ENCODE data around the gene NEK11.
"Not testable (repeated sequence)": the region's sequence is repeated elsewhere in the genome, so short reads cannot be mapped to it uniquely, and the experiment has no call there.

The NEK11 gene

GRCh38 chr3:131026321-131027151 is at the start of gene NEK11, which contains the start of gene ASTE1:
NEK11 (plus strand) TSS chr3:131026877; CDS start chr3:131029709, 2,832 bp downstream.
ASTE1 (minus strand) TSS chr3:131026825; CDS start chr3:131025306, 1,519 bp downstream.
- peak; percentile 86 to 92 for DNase-seq

- DNase-seq: no peak
Measured at GRCh38 chr3:130979117-130979516, 47.6 kb upstream of the NEK11 start.

- DNase-seq: no peak
Measured at GRCh38 chr3:130981469-130981868, 45.2 kb upstream of the NEK11 start.

GRCh38 chr3:130990282-130990681 is 36.4 kb upstream of the NEK11 start:
- DNase-seq: no peak

- DNase-seq: no peak
Measured at GRCh38 chr3:130991126-130991525, 35.6 kb upstream of the NEK11 start.

GRCh38 chr3:130992344-130992743 is 34.3 kb upstream of the NEK11 start:
- peak; percentile 7 to 19 for DNase-seq

GRCh38 chr3:130997289-130997688 is 29.4 kb upstream of the NEK11 start:
- DNase-seq: no peak

GRCh38 chr3:131001071-131001470 is 25.6 kb upstream of the NEK11 start:
- no peak for DNase-seq

GRCh38 chr3:131004603-131005002 is 22.1 kb upstream of the NEK11 start:
- no peak for DNase-seq

GRCh38 chr3:131007256-131007655 is 19.4 kb upstream of the NEK11 start:
- no peak for DNase-seq

- DNase-seq: no peak
Measured at GRCh38 chr3:131007782-131008181, 18.9 kb upstream of the NEK11 start.

- DNase-seq: no peak
Measured at GRCh38 chr3:131008326-131008725, 18.4 kb upstream of the NEK11 start.

- no peak for DNase-seq
Measured at GRCh38 chr3:131009698-131010097, 17.0 kb upstream of the NEK11 start.

- DNase-seq: no peak
Measured at GRCh38 chr3:131018970-131019369, 7.7 kb upstream of the NEK11 start.

- DNase-seq: no peak
Measured at GRCh38 chr3:131020122-131020693, 6.5 kb upstream of the NEK11 start.

GRCh38 chr3:131025539-131025938 is 1.1 kb upstream of the NEK11 start:
- DNase-seq: no peak

- DNase-seq: no peak
Measured at GRCh38 chr3:131028844-131029243, 2.2 kb downstream of the NEK11 start.

GRCh38 chr3:131031660-131032059 is 5.0 kb downstream of the NEK11 start:
- no peak for DNase-seq

GRCh38 chr3:131033480-131034080 is 6.9 kb downstream of the NEK11 start:
- DNase-seq: peak; percentile 7 to 18

GRCh38 chr3:131036200-131036816 is 9.6 kb downstream of the NEK11 start:
- no peak for DNase-seq

GRCh38 chr3:131036986-131037385 is 10.3 kb downstream of the NEK11 start:
- no peak for DNase-seq

GRCh38 chr3:131038326-131038725 is 11.6 kb downstream of the NEK11 start:
- DNase-seq: no peak

GRCh38 chr3:131042271-131042985 is 15.8 kb downstream of the NEK11 start:
- DNase-seq: not testable (repeated sequence)
